ENCODE data around the gene HBM.
"Not testable (repeated sequence)": the region's sequence is repeated elsewhere in the genome, so short reads cannot be mapped to it uniquely, and the experiment has no call there.

The HBM gene

GRCh38 chr16:170788-171187 is 5.0 kb downstream of the HBM start:
- DNase-seq = no peak

- not testable (repeated sequence) for DNase-seq
Measured at GRCh38 chr16:172374-172941, 6.7 kb downstream of the HBM start, which contains the start of gene HBA2. Gene HBA2, plus strand, starts transcription at chr16:172876. Its CDS starts 37 bp downstream, at chr16:172913.

- not testable (repeated sequence) for DNase-seq
Measured at GRCh38 chr16:173211-173854, 7.6 kb downstream of the HBM start.

- not testable (repeated sequence) for DNase-seq
Measured at GRCh38 chr16:173928-174769, 8.4 kb downstream of the HBM start.

- no peak for DNase-seq
Measured at GRCh38 chr16:175011-175949, 9.5 kb downstream of the HBM start.

- not testable (repeated sequence) for DNase-seq
Measured at GRCh38 chr16:176006-176405, 10.2 kb downstream of the HBM start.

GRCh38 chr16:176477-177382 is 11.0 kb downstream of the HBM start, which contains the start of gene HBA1:
Gene HBA1, plus strand, starts transcription at chr16:176680. Its CDS starts 37 bp downstream, at chr16:176717.
- not testable (repeated sequence) for DNase-seq

GRCh38 chr16:177394-177822 is 11.6 kb downstream of the HBM start:
- no peak for DNase-seq

- no peak for DNase-seq
Measured at GRCh38 chr16:177981-178667, 12.3 kb downstream of the HBM start.

GRCh38 chr16:178668-179015 is 12.9 kb downstream of the HBM start:
- DNase-seq = no peak

GRCh38 chr16:179211-180092 is 13.7 kb downstream of the HBM start:
- no peak for DNase-seq

- no peak for DNase-seq
Measured at GRCh38 chr16:180101-180675, 14.4 kb downstream of the HBM start, which contains the start of gene HBQ1. Gene HBQ1, plus strand, starts transcription at chr16:180459. Its CDS starts 28 bp downstream, at chr16:180487.

GRCh38 chr16:180681-181564 is 15.1 kb downstream of the HBM start:
- DNase-seq = no peak

- DNase-seq = no peak
Measured at GRCh38 chr16:181565-182021, 15.8 kb downstream of the HBM start.

GRCh38 chr16:183005-183404 is 17.2 kb downstream of the HBM start:
- DNase-seq = no peak

- DNase-seq = no peak
Measured at GRCh38 chr16:185213-185612, 19.4 kb downstream of the HBM start.

- DNase-seq = no peak
Measured at GRCh38 chr16:185691-186090, 19.9 kb downstream of the HBM start.

GRCh38 chr16:187330-187729 is 21.6 kb downstream of the HBM start:
- DNase-seq = no peak
